Hepatocyte (in vitro differentiated cells): ENCODE data around the gene TAT. TPM values are rescaled to one million over a fixed set of nuclear protein-coding genes. Genes with fewer than 3 reads are reported as not detected.
A peak's percentile ranks its signal among the peaks of the same experiment; 100 is the strongest.

Experiments
- DNase-seq: peaks from one replicate; pipeline ENCODE4 v3.0.0-alpha.2; 2016; ENCODE audit warnings: low spot score
- H2AFZ ChIP-seq: fragments of 200-600 bp; sonication (generic); 2 replicates; pipeline ENCODE4 v1.6.0; 2016; ENCODE audit warnings: antibody characterized with exemption, mild to moderate bottlenecking
- H3K27ac ChIP-seq: fragments of 200-600 bp; sonication (generic); 2 replicates; pipeline ENCODE4 v1.5.1; 2016; ENCODE audit warnings: mild to moderate bottlenecking
- H3K27me3 ChIP-seq: fragments of 200-600 bp; sonication (generic); 2 replicates; pipeline ENCODE4 v1.6.1; 2016
- H3K36me3 ChIP-seq: fragments of 200-600 bp; sonication (generic); replicated peaks from 2 replicates; pipeline ENCODE4 v1.5.1; 2016; ENCODE audit warnings: low read depth; ENCODE audit not compliant: insufficient read depth
- H3K4me1 ChIP-seq: fragments of 200-600 bp; sonication (generic); 2 replicates; pipeline ENCODE4 v1.5.1; 2016; ENCODE audit warnings: mild to moderate bottlenecking, moderate library complexity; ENCODE audit not compliant: insufficient read depth
- H3K4me2 ChIP-seq: fragments of 200-600 bp; sonication (generic); 2 replicates; pipeline ENCODE4 v1.6.0; 2016
- H3K4me3 ChIP-seq: fragments of 200-600 bp; sonication (generic); 2 replicates; pipeline ENCODE4 v1.5.1; 2016; ENCODE audit warnings: mild to moderate bottlenecking
- H3K79me2 ChIP-seq: fragments of 200-600 bp; sonication (generic); 2 replicates; pipeline ENCODE4 v1.6.0; 2017; ENCODE audit warnings: mild to moderate bottlenecking
- H3K9me2 ChIP-seq: fragments of 200-600 bp; sonication (generic); replicated peaks from 2 replicates; pipeline ENCODE4 v1.6.0; 2017; ENCODE audit warnings: mild to moderate bottlenecking; ENCODE audit not compliant: insufficient read depth
- H3K9me3 ChIP-seq: fragments of 200-600 bp; sonication (generic); 2 replicates; pipeline ENCODE4 v1.5.1; 2016; ENCODE audit warnings: low read depth, mild to moderate bottlenecking
- H4K20me1 ChIP-seq: fragments of 200-600 bp; sonication (generic); 2 replicates; pipeline ENCODE4 v1.6.0; 2016; ENCODE audit warnings: mild to moderate bottlenecking; ENCODE audit not compliant: insufficient read depth, poor library complexity, severe bottlenecking
- CTCF ChIP-seq: fragments of 200-600 bp; sonication (generic); IDR thresholded peaks from 2 replicates; pipeline ENCODE4 v1.5.1; 2016; ENCODE audit warnings: antibody characterized with exemption, mild to moderate bottlenecking; ENCODE audit not compliant: poor library complexity
- EZH2 ChIP-seq: fragments of 200-600 bp; sonication (generic); IDR thresholded peaks from 2 replicates; pipeline ENCODE4 v1.6.1; 2016; ENCODE audit warnings: antibody characterized with exemption, mild to moderate bottlenecking, borderline replicate concordance
- EZH2phosphoT487 ChIP-seq: fragments of 200-600 bp; sonication (generic); IDR thresholded peaks from one replicate; pipeline ENCODE4 v1.6.1; 2018; ENCODE audit warnings: antibody characterized with exemption, mild to moderate bottlenecking, low read depth, moderate library complexity; ENCODE audit not compliant: unreplicated experiment, severe bottlenecking
- WGBS: methylation state at CpG from one replicate; pipeline ENCODE4 v1.1.6; 2016; ENCODE audit warnings: low lambda C conversion rate; ENCODE audit errors: missing lambda C conversion rate; 5-methylcytosine and 5-hydroxymethylcytosine counted together
- polyA plus RNA-seq: library from polyadenylated mRNA; unstranded; fragments of >200 nt; fragmentation: Nextera tagmentation; extraction: Ambion mirVana; gene quantifications from 2 replicates; pipeline ENCODE4 v1.2.1, GENCODE V29; 2016
- total RNA-seq: library from RNA; depleted of rRNA; stranded (reverse); fragments of >200 nt; gene quantifications from 2 replicates; pipeline ENCODE4 v1.2.3, GENCODE V29; 2014

TAT gene
- total and polyA plus RNA-seq, 2 experiments from 2014 or later, result 2.8 to 4.2 TPM

GRCh38 chr16:71528863-71529262, 48.0 kb downstream of the TAT start:
- DNase-seq, result no peak
- 94% methylated on average over 4 of the region's 4 CpGs for WGBS

GRCh38 chr16:71528257-71528656, 48.6 kb downstream of the TAT start:
- no peak overlapping the region for H3K4me2 ChIP-seq
- WGBS, result 94% methylated on average over 1 of the region's 1 CpG
- no peak for DNase-seq
- H3K4me3 ChIP-seq, result no peak overlapping the region
- H3K79me2 ChIP-seq, result no peaks in the 10 kb centered on the region
- no peaks in the 10 kb centered on the region for H3K9me2 ChIP-seq
- no peaks in the 10 kb centered on the region for H3K36me3 ChIP-seq
- no peaks in the 10 kb centered on the region for H3K4me1 ChIP-seq
- H3K27ac ChIP-seq, result no peak overlapping the region
- no peaks in the 10 kb centered on the region for H4K20me1 ChIP-seq
- H3K9me3 ChIP-seq, result no peaks in the 10 kb centered on the region
- TF ChIP-seq EZH2phosphoT487, result no peak
- no peak for TF ChIP-seq CTCF
- TF ChIP-seq EZH2, result no peak
- peaks cover 24% of the 10 kb centered on the region for H3K27me3 ChIP-seq
- no peak overlapping the region for H2AFZ ChIP-seq

More at GRCh38 chr16:71528863-71529262, 48.0 kb downstream of the TAT start:
- Histone ChIP-seq H4K20me1 (no peaks in the 10 kb centered on the region), H3K4me3 (no peak overlapping the region), H3K4me1 (no peaks in the 10 kb centered on the region), H3K9me2 (no peaks in the 10 kb centered on the region), H3K27me3 (peaks cover 21% of the 10 kb centered on the region), H3K4me2 (no peak overlapping the region), H3K9me3 (no peaks in the 10 kb centered on the region), H3K36me3 (no peaks in the 10 kb centered on the region), H2AFZ (no peak overlapping the region), H3K27ac (no peak overlapping the region), H3K79me2 (no peaks in the 10 kb centered on the region)
- TF ChIP-seq EZH2 (no peak), CTCF (no peak), EZH2phosphoT487 (no peak)

GRCh38 chr16:71526111-71526631, 50.7 kb downstream of the TAT start, which contains the start of gene CHST4:
TSS of gene CHST4 (plus strand) at chr16:71526426. CDS start at chr16:71536678, 10,252 bp downstream.
- H3K4me1 ChIP-seq, result no peaks in the 10 kb centered on the region
- H3K27me3 ChIP-seq, result peaks cover 25% of the 10 kb centered on the region
- H3K4me3 ChIP-seq, result no peak within 1 kb of the TSS
- H3K27ac ChIP-seq, result no peak within 1 kb of the TSS
- peak; percentile 57 for DNase-seq
- no peaks in the 10 kb centered on the region for H3K9me2 ChIP-seq
- H3K36me3 ChIP-seq, result no peaks in the 10 kb centered on the region
- no peaks in the 10 kb centered on the region for H3K9me3 ChIP-seq
- H4K20me1 ChIP-seq, result no peaks in the 10 kb centered on the region
- WGBS, result 6% methylated on average over 9 of the region's 9 CpGs
- peak within 1 kb of the TSS; percentile 67 for H3K4me2 ChIP-seq
- no peaks in the 10 kb centered on the region for H3K79me2 ChIP-seq
- TF ChIP-seq EZH2, result no peak
- no peak for TF ChIP-seq EZH2phosphoT487
- no peak for TF ChIP-seq CTCF
- no peak within 1 kb of the TSS for H2AFZ ChIP-seq
